Measurements from ENCODE around the gene HNRNPLL.

The HNRNPLL gene

GRCh38 chr2:38523728-38524437, 78.8 kb downstream of the HNRNPLL start:
- no peaks in the 10 kb centered on the region for H3K27me3 ChIP-seq (ENCODE audit: insufficient read depth, low read depth)
- H3K4me1 ChIP-seq (ENCODE audit: low read depth, poor library complexity, severe bottlenecking): no peaks in the 10 kb centered on the region
- no peak overlapping the region for H3K4me2 ChIP-seq
- H3K9ac ChIP-seq: no peak overlapping the region
- no peaks in the 10 kb centered on the region for H4K20me1 ChIP-seq (ENCODE audit: insufficient read depth)
- no peaks in the 10 kb centered on the region for H3K79me2 ChIP-seq (ENCODE audit: insufficient read depth, low read depth)
- no peak overlapping the region for H2AFZ ChIP-seq (ENCODE audit: low read depth)
- H3K36me3 ChIP-seq (ENCODE audit: insufficient read depth): no peaks in the 10 kb centered on the region; the same call in 1 of the 2 replicates
- H3K4me3 ChIP-seq (IDR thresholded peaks at IDR 0.05; ENCODE audit: insufficient read depth, low read depth, low read length): no peak overlapping the region
- TF ChIP-seq, protein P1, sequence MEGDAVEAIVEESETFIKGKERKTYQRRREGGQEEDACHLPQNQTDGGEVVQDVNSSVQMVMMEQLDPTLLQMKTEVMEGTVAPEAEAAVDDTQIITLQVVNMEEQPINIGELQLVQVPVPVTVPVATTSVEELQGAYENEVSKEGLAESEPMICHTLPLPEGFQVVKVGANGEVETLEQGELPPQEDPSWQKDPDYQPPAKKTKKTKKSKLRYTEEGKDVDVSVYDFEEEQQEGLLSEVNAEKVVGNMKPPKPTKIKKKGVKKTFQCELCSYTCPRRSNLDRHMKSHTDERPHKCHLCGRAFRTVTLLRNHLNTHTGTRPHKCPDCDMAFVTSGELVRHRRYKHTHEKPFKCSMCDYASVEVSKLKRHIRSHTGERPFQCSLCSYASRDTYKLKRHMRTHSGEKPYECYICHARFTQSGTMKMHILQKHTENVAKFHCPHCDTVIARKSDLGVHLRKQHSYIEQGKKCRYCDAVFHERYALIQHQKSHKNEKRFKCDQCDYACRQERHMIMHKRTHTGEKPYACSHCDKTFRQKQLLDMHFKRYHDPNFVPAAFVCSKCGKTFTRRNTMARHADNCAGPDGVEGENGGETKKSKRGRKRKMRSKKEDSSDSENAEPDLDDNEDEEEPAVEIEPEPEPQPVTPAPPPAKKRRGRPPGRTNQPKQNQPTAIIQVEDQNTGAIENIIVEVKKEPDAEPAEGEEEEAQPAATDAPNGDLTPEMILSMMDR (conservative IDR thresholded peaks at IDR 0.05; ENCODE audit: low read depth, low read length): no peak
- no peak overlapping the region for H3K27ac ChIP-seq

DNA sequence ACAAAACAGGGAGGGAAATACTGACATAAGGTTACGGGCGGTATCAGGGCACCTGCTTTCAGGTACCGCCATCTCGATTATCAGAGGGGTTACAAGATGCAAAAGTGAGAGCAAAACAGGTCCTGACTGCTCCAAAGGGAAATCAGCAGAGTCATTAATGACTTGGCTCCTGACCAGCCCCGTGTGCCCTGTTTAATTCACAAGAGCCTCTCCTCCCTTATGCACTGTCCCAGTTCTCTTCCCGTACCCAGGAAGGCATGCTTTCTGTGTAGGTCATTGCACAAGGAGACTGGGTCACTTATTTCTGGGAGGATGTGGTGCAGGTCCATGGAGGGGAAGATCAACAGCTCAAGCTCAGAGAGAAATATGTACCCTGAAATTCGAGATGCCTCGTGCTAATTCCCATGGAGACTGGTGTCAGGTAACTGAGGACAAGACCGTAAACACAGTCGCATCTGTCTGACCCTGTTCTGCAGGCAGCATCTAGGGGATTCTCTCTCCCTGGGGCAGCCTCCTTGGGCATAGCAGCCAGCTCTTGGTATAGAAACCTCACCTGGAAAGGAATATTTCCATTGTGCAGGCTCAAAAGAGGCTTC, 79.9 kb downstream of the HNRNPLL start:
- H3K79me2 ChIP-seq (ENCODE audit: insufficient read depth, low read depth): no peaks in the 10 kb centered on the region
- H3K4me2 ChIP-seq: no peak overlapping the region
- H3K36me3 ChIP-seq (ENCODE audit: insufficient read depth): no peaks in the 10 kb centered on the region
- TF ChIP-seq, protein P1 (conservative IDR thresholded peaks at IDR 0.05; ENCODE audit: low read depth, low read length): no peak
- no peaks in the 10 kb centered on the region for H3K27me3 ChIP-seq (ENCODE audit: insufficient read depth, low read depth)
- no peaks in the 10 kb centered on the region for H3K4me1 ChIP-seq (ENCODE audit: low read depth, poor library complexity, severe bottlenecking)
- no peak overlapping the region for H3K4me3 ChIP-seq (IDR thresholded peaks at IDR 0.05; ENCODE audit: insufficient read depth, low read depth, low read length)
- no peak overlapping the region for H3K9ac ChIP-seq
- H4K20me1 ChIP-seq (ENCODE audit: insufficient read depth): no peaks in the 10 kb centered on the region
- H2AFZ ChIP-seq (ENCODE audit: low read depth): no peak overlapping the region
- no peak overlapping the region for H3K27ac ChIP-seq

DNA sequence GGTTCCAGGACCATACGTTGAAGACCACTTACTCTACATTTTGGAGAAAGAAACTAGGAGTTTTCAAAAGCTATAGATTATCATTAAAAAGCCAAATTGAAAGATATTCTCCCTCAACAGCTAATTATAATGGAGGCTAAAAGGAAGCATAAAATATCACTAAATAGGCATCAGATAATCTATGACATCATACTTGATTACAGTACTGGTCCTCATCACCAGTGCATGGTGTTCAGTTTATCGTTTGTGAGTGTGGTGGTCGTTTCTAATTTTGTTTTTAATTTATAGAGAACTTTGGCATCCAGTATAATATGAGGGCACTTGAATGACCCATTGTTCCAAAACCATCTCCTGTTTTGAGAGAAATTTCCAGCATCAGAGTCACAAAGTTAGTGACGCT, 80.9 kb downstream of the HNRNPLL start:
- Histone ChIP-seq H3K9ac (no peak overlapping the region), H3K4me3 (IDR thresholded peaks at IDR 0.05; ENCODE audit: insufficient read depth, low read depth, low read length) (no peak overlapping the region), H4K20me1 (ENCODE audit: insufficient read depth) (no peaks in the 10 kb centered on the region), H3K4me2 (no peak overlapping the region), H3K27me3 (ENCODE audit: insufficient read depth, low read depth) (no peaks in the 10 kb centered on the region), H2AFZ (ENCODE audit: low read depth) (no peak overlapping the region), H3K27ac (no peak overlapping the region), H3K79me2 (ENCODE audit: insufficient read depth, low read depth) (no peaks in the 10 kb centered on the region), H3K36me3 (ENCODE audit: insufficient read depth) (no peaks in the 10 kb centered on the region), H3K4me1 (ENCODE audit: low read depth, poor library complexity, severe bottlenecking) (no peaks in the 10 kb centered on the region)
- TF ChIP-seq, protein P1 (conservative IDR thresholded peaks at IDR 0.05; ENCODE audit: low read depth, low read length): no peak

DNA sequence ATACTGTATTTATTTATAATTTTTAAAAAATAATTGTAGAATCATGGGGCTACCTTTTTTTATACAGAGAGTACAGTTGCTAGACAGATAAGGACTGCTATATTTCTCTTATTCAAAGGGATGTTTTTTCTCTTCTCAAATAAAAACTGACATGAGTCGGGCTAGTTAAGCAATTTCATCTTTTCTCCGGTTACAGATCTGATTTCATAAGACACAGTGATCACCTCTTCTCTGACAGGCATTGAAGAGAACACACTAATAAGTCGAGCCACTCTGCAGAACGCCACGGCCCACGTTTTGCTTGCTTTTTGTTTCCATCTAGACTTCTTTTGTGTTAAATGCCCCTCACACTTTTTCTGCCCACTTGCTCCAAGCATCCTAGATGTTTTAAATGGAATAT, 85.4 kb downstream of the HNRNPLL start:
- Histone ChIP-seq H4K20me1 (ENCODE audit: insufficient read depth) (no peaks in the 10 kb centered on the region), H3K79me2 (ENCODE audit: insufficient read depth, low read depth) (no peaks in the 10 kb centered on the region), H3K4me3 (IDR thresholded peaks at IDR 0.05; ENCODE audit: insufficient read depth, low read depth, low read length) (no peak overlapping the region), H3K4me2 (no peak overlapping the region), H3K9ac (no peak overlapping the region), H2AFZ (ENCODE audit: low read depth) (no peak overlapping the region), H3K36me3 (ENCODE audit: insufficient read depth) (no peaks in the 10 kb centered on the region), H3K4me1 (ENCODE audit: low read depth, poor library complexity, severe bottlenecking) (no peaks in the 10 kb centered on the region), H3K27ac (no peak overlapping the region), H3K27me3 (ENCODE audit: insufficient read depth, low read depth) (no peaks in the 10 kb centered on the region)
- TF ChIP-seq, protein P1 (conservative IDR thresholded peaks at IDR 0.05; ENCODE audit: low read depth, low read length): no peak

Data from KMS-11 (cell line).